Stimulated activated CD8-positive, alpha-beta memory T cell treated with anti-CD3 and anti-CD28 coated beads, Interleukin-4, amount 100 ng/mL, for 48 hours (primary cell): Measurements from ENCODE around the gene GRIN1.
A peak's percentile ranks its signal among the peaks of the same experiment; 100 is the strongest.

Experiments
- DNase-seq: peaks from one replicate; pipeline ENCODE4 v3.0.0-alpha.2; 2020

GRIN1 gene

DNA sequence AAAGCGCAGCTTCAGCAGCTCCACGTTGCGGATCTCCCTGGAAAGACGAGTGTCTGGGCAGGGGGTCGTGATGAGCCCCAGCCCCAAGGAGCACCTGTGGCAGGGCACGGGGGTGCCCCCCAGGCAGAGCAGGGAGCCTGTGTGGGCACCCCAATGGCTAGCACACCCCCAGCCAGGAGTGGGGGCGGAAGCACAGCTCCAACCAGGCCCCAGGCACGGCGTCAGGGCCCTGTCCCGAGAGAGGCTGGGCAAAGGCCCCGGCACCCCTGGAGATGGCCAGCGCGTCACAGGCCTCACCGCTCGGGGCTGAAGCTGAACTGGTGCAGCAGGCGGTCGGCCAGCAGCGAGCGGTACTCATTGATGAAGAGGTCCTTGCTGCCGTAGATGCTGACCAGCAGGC is 41.5 kb downstream of the GRIN1 start:
- DNase-seq: no peak

DNA sequence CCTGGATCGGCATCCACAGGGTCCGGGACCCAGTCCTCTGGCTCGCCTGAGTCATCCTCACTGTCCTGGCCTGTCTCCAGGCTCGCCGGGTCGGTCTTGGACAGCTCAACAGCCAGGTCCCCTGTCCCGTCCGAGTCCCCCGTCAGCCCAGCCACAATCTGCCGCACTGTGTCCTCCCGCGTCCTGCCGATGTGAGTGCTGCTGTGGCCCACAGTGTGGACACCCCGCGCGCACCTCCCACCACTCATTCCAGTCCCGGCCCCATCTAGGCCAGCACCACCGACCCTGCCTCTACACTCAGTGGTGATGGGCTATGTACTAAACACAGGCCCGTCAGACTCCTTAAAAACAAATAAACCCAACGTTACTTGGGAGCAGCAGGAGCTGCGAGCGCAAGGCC is 42.7 kb downstream of the GRIN1 start:
- DNase-seq: no peak

- DNase-seq: no peak
These were observed 43.9 kb downstream of the GRIN1 start for GRCh38 chr9:137182836-137183235.

GRCh38 chr9:137183980-137184595 is 45.1 kb downstream of the GRIN1 start:
- no peak for DNase-seq

DNA sequence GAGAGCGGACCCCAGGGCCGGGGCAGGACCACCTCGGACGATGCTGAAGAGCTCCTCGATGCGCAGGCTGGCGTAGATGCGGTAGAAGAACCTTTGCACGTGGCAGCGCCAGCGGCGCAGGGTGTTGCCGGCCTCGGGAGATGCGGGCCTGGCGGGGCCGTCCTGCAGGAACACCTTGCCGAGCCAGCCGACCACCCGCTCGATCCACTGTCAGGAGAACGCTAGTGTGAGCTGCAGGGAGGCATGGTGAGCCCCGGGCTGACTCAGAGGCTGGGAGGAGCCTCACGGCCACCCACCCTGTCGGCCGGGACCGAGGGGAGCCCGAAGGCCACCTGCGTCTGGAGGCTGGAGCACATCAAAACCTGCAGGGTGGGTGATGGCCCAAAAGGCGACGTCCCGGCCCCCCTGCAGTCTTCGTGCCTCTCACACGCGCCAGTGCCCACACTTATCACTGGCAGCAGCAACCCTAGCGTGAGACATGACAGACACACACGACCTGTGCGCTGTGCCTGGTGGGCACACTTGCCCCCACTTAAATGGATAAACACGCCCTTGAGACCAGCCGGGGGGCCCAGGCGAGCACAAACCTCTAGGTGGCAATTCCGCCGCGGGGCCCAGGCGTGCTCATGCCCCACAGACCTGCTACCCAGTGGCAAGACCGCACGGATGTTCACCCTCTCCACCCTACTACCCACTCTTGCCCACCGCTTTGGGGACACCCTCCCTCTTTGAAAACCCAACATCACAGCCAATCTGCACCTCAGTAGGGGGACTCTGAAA is 46.1 kb downstream of the GRIN1 start:
- no peak for DNase-seq

GRCh38 chr9:137185921-137186320 is 47.0 kb downstream of the GRIN1 start:
- no peak for DNase-seq

DNA sequence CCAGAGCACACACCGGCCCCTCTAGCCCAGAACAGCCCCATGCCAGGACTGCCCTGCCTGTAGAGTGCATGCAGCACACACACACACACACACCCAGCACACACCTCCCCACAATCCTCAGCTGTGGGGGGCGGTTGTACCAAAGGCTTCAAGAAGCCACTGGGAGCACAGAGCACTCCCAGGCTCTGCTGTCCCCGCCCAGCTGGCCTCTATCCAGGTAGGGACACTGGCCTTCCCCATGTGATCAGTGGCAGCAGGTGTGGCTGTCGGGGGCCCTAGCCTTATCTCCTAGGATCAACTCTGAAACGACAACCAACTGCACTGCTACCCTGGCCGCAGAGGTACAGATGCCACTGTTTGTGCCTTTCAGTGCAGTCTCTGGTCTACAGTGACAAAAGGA is 47.4 kb downstream of the GRIN1 start:
- DNase-seq: no peak

DNA sequence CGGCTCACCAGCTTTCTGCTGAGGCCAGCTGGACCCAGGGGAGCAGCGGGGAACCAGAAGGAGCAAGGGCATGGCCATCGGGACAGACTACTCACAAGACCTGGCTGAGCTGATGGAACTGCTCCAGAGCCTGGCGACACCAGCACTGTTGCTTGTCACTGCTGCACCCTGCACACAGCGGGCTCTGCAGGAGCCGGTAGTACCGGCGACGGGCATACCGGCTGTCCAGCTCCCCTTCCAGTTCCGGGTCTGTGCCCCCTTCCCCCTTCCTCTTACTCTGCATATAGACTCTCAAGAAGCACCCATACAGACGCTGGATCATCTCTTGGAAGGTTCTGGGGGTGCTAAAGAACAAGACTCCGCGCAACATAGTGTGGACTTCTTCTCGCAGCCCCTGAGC is 48.4 kb downstream of the GRIN1 start:
- no peak for DNase-seq

DNA sequence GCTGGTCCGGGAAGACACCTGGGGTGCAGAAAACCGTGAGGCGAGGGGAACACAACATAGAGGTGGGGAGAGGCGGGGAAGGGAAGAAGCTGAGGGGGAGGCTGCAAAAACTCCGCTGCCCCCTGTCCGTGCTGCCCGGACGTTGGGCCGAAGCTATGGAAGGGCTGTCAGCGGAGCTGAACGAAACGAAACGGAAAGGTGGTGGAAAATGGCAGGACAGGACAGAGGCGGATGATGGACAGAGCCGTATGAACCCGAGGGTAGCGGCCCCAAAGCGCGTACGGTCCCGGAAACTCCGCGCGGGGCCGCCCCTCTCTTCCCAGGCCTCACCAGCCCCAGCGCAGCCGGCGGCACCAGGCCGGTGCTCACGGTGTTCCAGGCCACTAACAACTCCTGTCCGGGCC is 49.1 kb downstream of the GRIN1 start:
- DNase-seq: no peak

GRCh38 chr9:137188490-137189296 is 49.7 kb downstream of the GRIN1 start, which contains the start of the genes ANAPC2 and SSNA1:
Gene ANAPC2 (minus strand): TSS chr9:137188560. CDS start chr9:137188532, 28 bp downstream.
Gene SSNA1 (plus strand): TSS chr9:137188676. CDS start chr9:137188727, 51 bp downstream.
- peak; percentile 97 for DNase-seq

GRCh38 chr9:137189297-137190295 is 50.6 kb downstream of the GRIN1 start:
- no peak for DNase-seq

- DNase-seq: no peak
These were observed 51.4 kb downstream of the GRIN1 start for GRCh38 chr9:137190315-137190856.

DNA sequence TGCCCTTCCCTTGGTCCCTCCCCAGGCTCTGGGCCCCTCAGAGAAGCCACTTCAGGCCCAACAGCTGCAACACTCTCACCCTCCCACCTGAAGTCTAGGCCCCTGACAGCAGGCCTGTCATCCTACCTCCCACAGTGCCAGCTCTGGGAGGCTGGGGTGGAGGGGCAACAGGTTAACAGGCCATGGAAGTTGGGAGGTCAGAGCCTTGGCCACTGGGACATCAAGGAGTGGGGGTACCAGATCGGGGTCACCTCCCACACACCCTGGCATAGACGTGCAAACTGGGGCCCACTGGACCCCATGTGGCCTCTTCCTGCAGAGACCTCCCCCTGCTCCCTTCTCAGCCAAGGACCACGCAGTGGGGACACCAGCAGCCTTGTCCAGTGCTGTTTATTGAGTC is 52.3 kb downstream of the GRIN1 start:
- DNase-seq: no peak

DNA sequence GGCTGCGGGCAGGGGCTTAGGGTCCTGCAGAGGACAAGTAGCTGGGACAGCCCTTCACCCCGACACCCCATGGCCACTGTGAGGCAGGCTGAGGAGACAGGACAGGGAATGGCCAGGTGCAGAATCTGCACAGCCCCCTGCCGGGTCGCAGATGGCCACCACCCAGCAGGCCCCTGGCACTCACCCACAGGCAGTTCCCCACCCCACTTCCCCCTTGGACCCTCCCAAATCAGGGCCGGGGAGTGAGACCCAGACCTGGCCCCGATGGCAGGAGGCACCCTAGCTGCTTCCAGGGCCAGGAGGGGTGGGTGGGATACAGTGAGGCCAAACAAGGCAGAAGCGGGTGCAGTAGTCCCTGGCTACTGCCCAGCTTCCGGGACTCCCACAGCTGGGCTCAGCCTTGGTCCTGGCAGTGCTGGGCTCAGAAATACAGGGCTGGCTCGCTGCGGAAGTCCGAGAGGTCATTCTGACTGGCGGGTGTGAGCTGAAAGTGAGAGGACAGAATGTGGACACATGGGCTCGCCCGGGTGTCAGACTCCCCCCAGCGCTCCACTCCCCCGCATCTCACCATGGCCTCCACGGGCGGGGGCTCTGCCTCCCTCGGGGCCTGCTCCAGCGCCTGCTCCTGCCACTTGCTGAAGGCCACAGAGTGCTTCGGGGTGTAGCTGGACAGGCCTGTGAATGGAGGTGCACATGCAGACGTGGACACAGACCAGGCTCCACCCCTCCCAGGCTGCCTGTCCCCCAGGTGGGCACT is 52.9 kb downstream of the GRIN1 start:
- no peak for DNase-seq

DNA sequence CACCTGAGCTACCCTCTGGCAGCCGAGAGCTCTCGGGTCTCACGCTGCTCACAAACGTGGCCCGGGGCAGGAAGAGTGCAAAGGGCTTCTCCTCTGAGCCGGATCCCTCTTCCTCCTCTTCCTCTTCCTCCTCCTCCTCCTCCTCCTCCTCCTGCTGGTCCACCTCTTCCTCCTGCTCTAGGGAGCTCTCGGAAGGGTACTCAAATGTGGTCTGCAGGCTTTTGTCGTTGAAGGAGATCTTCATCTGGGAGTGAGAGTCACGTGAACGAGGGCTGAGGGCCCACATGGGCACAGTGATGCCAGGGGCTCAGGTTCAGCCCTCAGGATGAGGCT is 53.5 kb downstream of the GRIN1 start:
- no peak for DNase-seq

DNA sequence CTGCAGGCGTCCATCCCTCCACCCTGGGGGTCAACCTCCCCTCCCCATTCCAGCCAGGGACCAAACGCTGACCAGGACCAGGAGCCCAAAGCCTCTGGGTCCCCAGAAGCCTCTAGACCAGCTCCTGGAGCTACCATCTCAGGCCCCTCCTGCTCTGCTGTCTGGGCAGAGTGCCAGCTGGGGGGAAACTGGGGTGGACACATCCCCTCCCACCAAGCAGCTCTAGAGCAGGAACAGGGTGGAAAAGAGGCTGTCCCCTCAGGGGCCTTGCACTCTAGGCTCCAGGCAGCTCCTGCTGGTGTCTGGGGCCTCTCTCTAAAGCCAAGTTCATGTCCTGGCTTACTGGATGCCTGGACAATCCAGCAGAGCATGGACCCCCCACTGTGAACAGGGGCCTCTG is 53.9 kb downstream of the GRIN1 start:
- no peak for DNase-seq

GRCh38 chr9:137193771-137194170 is 54.8 kb downstream of the GRIN1 start:
- no peak for DNase-seq

GRCh38 chr9:137194388-137194787 is 55.4 kb downstream of the GRIN1 start:
- no peak for DNase-seq

- DNase-seq: no peak
These were observed 56.0 kb downstream of the GRIN1 start for GRCh38 chr9:137194909-137195308.

GRCh38 chr9:137195525-137196220 is 56.7 kb downstream of the GRIN1 start:
- DNase-seq: no peak
